Middle frontal gyrus (tissue), 1 donor: ENCODE measurements around the gene CECR2.
"Not testable (repeated sequence)": the region's sequence is repeated elsewhere in the genome, so short reads cannot be mapped to it uniquely, and the experiment has no call there.

Experiments used
- DNase-seq: peaks from one replicate; pipeline ENCODE4 v3.0.0-alpha.2; 2015; ENCODE audit warnings: low spot score; ENCODE audit errors: extremely low spot score

Gene CECR2

GRCh38 chr22:17501679-17502285 is 132.5 kb downstream of the CECR2 start:
- peak; percentile 38 for DNase-seq

GRCh38 chr22:17508110-17508509 is 138.8 kb downstream of the CECR2 start:
- DNase-seq = no peak

- no peak for DNase-seq
These were observed 143.7 kb downstream of the CECR2 start for GRCh38 chr22:17512960-17513359.

- DNase-seq = no peak
These were observed 144.4 kb downstream of the CECR2 start for GRCh38 chr22:17513612-17514011.

GRCh38 chr22:17514084-17514483 is 144.8 kb downstream of the CECR2 start:
- no peak for DNase-seq

- DNase-seq = no peak
These were observed 149.1 kb downstream of the CECR2 start for GRCh38 chr22:17518406-17518805.

GRCh38 chr22:17521971-17522370 is 152.7 kb downstream of the CECR2 start:
- not testable (repeated sequence) for DNase-seq

GRCh38 chr22:17523925-17524324 is 154.7 kb downstream of the CECR2 start:
- DNase-seq = no peak

- no peak for DNase-seq
These were observed 167.0 kb downstream of the CECR2 start for GRCh38 chr22:17536269-17536668.

- DNase-seq = no peak
These were observed 167.9 kb downstream of the CECR2 start for GRCh38 chr22:17537155-17537554.

- no peak for DNase-seq
These were observed 171.2 kb downstream of the CECR2 start for GRCh38 chr22:17540481-17540880.

- DNase-seq = no peak
These were observed 172.2 kb downstream of the CECR2 start for GRCh38 chr22:17541476-17541875.

GRCh38 chr22:17542452-17542851 is 173.2 kb downstream of the CECR2 start:
- no peak for DNase-seq

- DNase-seq = no peak
These were observed 178.9 kb downstream of the CECR2 start for GRCh38 chr22:17548010-17548755.

GRCh38 chr22:17548756-17549035 is 179.4 kb downstream of the CECR2 start:
- DNase-seq = no peak

GRCh38 chr22:17549183-17549582 is 179.9 kb downstream of the CECR2 start:
- DNase-seq = no peak

- no peak for DNase-seq
These were observed 180.4 kb downstream of the CECR2 start for GRCh38 chr22:17549655-17550054.

- no peak for DNase-seq
These were observed 183.5 kb downstream of the CECR2 start for GRCh38 chr22:17552737-17553136.

GRCh38 chr22:17554814-17555213 is 185.6 kb downstream of the CECR2 start:
- no peak for DNase-seq

GRCh38 chr22:17559188-17559587 is 189.9 kb downstream of the CECR2 start:
- DNase-seq = no peak

GRCh38 chr22:17562906-17563870 is 193.9 kb downstream of the CECR2 start, which contains the start of gene SLC25A18:
Gene SLC25A18, plus strand, starts transcription at chr22:17563498. Its CDS starts 16,447 bp downstream, at chr22:17579945.
- peak; percentile 47 for DNase-seq

GRCh38 chr22:17563936-17564391 is 194.7 kb downstream of the CECR2 start:
- DNase-seq = peak; percentile 6
